GM23338 (cell line): ENCODE results near the gene GNG4.

Experiments used
- CREB1 ChIP-seq: fragments of 250-450 bp; sonication (Bioruptor Pico); IDR thresholded peaks from 2 replicates; pipeline ENCODE4 v1.5.0; 2020; ENCODE audit warnings: low read depth, mild to moderate bottlenecking, moderate library complexity
- EZH2 ChIP-seq: fragments of 200-600 bp; sonication (generic); IDR thresholded peaks from one replicate; pipeline ENCODE4 v1.8.0; 2017; ENCODE audit warnings: antibody characterized with exemption, mild to moderate bottlenecking, low read depth; ENCODE audit not compliant: unreplicated experiment
- EZH2phosphoT487 ChIP-seq: fragments of 200-600 bp; sonication (generic); IDR thresholded peaks from one replicate; pipeline ENCODE4 v1.8.1; 2018; ENCODE audit warnings: antibody characterized with exemption; ENCODE audit not compliant: unreplicated experiment
- JUNB ChIP-seq: IDR thresholded peaks from one replicate; pipeline ENCODE4 v1.6.1; 2016; ENCODE audit warnings: antibody characterized with exemption; ENCODE audit not compliant: unreplicated experiment
- POLR2AphosphoS5 ChIP-seq: IDR thresholded peaks from 2 replicates; pipeline ENCODE4 v1.6.1; 2016; ENCODE audit warnings: antibody characterized with exemption, low read depth
- ZNF114 ChIP-seq: fragments of 250-450 bp; sonication (Bioruptor Pico); IDR thresholded peaks from 2 replicates; pipeline ENCODE4 v1.5.0; 2020; ENCODE audit warnings: mild to moderate bottlenecking, moderate library complexity
- TF ChIP-seq, protein P1 (sequence below), 2 experiments: fragments of 200-600 bp in 1 of 2; sonication (generic) in 1 of 2; conservative IDR thresholded peaks; 2 replicates each; pipeline versions ENCODE4 v1.5.1 to v1.6.1; 2016 to 2017; ENCODE audit warnings: antibody characterized with exemption in 2 of 2, low read depth in 2 of 2, mild to moderate bottlenecking in 2 of 2, moderate library complexity in 1 of 2
- TF ChIP-seq, protein P2 (sequence below): IDR thresholded peaks from one replicate; pipeline ENCODE4 v1.6.1; 2018; ENCODE audit warnings: antibody characterized with exemption; ENCODE audit not compliant: unreplicated experiment

GRCh38 chr1:235515844-235516512 is 133.6 kb downstream of the GNG4 start:
- TF ChIP-seq, protein P1, sequence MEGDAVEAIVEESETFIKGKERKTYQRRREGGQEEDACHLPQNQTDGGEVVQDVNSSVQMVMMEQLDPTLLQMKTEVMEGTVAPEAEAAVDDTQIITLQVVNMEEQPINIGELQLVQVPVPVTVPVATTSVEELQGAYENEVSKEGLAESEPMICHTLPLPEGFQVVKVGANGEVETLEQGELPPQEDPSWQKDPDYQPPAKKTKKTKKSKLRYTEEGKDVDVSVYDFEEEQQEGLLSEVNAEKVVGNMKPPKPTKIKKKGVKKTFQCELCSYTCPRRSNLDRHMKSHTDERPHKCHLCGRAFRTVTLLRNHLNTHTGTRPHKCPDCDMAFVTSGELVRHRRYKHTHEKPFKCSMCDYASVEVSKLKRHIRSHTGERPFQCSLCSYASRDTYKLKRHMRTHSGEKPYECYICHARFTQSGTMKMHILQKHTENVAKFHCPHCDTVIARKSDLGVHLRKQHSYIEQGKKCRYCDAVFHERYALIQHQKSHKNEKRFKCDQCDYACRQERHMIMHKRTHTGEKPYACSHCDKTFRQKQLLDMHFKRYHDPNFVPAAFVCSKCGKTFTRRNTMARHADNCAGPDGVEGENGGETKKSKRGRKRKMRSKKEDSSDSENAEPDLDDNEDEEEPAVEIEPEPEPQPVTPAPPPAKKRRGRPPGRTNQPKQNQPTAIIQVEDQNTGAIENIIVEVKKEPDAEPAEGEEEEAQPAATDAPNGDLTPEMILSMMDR (conservative IDR thresholded peaks at IDR 0.05; ENCODE audit: low read depth in 2 of 2), result no peak
- no peak for TF ChIP-seq EZH2phosphoT487
- TF ChIP-seq EZH2, result no peak
- no peak for TF ChIP-seq POLR2AphosphoS5
- TF ChIP-seq CREB1 (CRISPR knock-in tag), result no peak
- TF ChIP-seq, protein P2, sequence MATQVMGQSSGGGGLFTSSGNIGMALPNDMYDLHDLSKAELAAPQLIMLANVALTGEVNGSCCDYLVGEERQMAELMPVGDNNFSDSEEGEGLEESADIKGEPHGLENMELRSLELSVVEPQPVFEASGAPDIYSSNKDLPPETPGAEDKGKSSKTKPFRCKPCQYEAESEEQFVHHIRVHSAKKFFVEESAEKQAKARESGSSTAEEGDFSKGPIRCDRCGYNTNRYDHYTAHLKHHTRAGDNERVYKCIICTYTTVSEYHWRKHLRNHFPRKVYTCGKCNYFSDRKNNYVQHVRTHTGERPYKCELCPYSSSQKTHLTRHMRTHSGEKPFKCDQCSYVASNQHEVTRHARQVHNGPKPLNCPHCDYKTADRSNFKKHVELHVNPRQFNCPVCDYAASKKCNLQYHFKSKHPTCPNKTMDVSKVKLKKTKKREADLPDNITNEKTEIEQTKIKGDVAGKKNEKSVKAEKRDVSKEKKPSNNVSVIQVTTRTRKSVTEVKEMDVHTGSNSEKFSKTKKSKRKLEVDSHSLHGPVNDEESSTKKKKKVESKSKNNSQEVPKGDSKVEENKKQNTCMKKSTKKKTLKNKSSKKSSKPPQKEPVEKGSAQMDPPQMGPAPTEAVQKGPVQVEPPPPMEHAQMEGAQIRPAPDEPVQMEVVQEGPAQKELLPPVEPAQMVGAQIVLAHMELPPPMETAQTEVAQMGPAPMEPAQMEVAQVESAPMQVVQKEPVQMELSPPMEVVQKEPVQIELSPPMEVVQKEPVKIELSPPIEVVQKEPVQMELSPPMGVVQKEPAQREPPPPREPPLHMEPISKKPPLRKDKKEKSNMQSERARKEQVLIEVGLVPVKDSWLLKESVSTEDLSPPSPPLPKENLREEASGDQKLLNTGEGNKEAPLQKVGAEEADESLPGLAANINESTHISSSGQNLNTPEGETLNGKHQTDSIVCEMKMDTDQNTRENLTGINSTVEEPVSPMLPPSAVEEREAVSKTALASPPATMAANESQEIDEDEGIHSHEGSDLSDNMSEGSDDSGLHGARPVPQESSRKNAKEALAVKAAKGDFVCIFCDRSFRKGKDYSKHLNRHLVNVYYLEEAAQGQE, result no peak
- no peak for TF ChIP-seq ZNF114 (CRISPR knock-in tag)
- TF ChIP-seq JUNB, result no peak
